ELF-1 (cell line): Measurements from ENCODE around the gene LIX1L.
A peak's percentile ranks its signal among the peaks of the same experiment; 100 is the strongest.

ENCODE experiments used
- DNase-seq: peaks from one replicate; pipeline ENCODE4 v3.0.0-alpha.2; 2016; ENCODE audit warnings: low read depth, low spot score

Gene LIX1L

GRCh38 chr1:145963265-145964019 lies 5.6 kb upstream of the LIX1L start:
- no peak for DNase-seq

GRCh38 chr1:145962157-145963102 lies 4.6 kb upstream of the LIX1L start:
- no peak for DNase-seq

- DNase-seq = peak; percentile 22
Observed at GRCh38 chr1:145961425-145962156, 3.8 kb upstream of the LIX1L start.

GRCh38 chr1:145961109-145961424 lies 3.2 kb upstream of the LIX1L start:
- no peak for DNase-seq

DNA sequence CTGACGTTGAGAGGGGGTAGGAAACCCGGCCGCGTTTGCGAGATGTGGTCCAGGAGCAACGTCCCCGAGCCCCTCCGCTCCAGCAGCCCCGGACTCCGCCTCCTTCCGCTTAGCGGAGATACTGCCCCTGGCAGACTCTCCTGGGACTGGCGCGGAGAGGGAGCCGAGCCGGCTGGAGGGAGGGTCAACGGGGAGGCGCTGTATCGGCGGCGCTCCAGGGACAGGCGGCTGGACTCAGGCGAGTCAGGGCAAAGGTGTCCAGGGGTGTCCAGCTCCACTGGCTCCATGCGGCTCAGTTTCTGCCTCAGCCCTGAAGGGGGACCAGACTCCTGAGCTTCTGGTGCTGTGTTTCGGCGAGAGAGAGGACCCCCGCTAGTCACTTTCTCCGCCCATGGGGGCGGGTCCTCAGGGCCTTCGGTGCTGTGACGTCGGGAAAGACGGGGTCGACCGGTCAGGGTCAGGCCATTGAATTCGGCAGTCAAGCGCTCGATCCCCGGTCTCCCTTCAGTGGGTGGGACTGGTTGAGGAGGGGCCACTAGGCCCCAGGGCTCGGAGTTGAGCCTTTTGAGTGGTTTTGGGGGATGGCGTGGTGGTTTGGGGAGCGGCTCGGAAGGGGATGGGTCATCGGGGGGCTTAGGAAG lies 2.8 kb upstream of the LIX1L start:
- DNase-seq = peak; percentile 86

DNA sequence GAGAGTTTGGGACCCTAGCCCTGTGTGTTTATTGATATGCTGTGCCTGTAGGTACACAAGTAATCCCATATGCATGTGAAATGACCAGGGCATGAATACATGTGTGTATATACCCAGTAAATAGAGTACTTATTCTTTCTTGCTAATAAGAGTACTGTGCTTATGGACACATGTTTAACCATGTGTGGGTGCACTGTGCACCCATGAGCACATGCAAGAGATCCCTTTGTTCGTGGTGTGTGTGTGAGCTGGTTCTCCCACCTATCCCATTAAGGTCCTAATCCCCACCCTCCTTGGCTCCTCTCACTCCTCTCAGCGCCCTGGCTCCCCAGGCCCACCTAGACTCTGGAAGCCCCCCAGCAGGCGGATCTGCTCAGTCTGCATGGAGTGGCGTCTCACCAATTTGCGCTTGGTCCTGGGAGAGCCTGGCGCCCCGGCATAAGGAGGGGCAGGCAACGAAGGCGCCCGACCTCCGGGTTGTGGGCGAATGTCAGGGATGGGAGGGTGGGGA lies 2.2 kb upstream of the LIX1L start:
- no peak for DNase-seq

DNA sequence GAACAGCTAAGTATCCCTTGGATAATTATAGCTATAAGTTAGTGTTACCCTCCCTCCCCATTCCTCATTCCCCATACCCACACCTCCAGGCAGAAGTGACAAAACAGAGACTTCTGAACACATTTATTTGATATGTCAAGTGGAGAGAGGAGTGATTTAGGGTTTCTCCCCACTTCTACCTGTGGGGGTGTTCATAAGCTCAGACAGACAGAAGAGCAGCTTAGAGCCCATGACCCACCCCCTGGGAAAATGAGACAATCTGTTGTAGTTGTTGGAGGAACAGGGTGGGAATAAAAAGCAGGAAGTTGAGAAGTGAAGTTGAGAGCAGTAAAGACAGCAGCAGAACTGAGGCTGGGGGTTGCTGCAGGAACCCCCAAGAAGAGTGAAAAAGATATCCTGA lies 1.5 kb upstream of the LIX1L start:
- DNase-seq = no peak

DNA sequence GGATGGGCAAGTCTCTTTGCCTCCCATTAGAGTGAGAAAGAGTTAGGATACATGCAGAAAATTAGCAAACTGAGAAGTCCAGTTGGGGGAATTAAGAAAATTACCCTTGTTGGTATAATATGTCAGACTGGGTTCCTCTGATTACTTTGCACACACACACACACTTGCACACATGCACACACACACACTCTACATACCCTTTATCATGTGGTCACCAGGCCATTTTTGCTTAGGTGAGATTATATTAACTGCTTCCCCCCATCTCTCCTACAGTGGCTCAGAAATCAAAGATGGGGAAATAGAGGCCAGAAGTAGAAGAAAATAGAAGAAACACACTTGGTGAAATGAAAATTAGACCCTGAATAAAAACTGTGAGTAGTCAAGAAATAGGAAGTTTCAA lies 917 bp upstream of the LIX1L start:
- no peak for DNase-seq

DNA sequence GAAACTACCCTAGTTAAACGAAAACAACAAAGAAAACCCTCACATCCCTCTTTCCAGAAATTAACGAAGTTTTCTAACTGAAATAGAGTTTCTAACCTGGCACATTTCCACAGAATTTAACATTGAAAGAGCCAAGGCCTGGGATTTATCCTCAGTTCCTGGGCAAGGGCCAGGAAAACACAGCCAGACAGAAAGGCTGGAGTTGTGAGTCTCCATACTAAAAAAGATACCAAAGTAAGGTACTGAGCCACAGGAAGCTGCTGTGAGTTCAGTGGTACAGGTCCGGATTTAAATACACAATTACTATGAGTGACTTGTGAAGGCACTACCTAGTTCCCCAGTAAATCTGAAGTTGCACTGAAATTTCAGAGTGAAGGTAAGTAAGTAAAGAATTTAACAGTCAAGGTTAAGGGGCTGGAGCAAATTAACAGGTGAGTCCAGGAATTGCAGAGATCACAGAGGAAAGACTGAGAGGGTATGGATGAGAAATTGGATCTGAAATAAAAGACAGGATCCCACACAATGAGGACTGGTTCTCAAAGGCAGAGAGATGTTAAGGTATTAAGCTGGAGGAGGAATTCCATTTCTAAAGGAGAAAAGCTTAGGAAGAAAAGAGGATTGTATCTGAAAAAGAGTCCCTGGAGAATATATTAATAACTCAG lies 905 bp downstream of the LIX1L start:
- DNase-seq = no peak

- no peak for DNase-seq
Observed at GRCh38 chr1:145956361-145956760, 1.5 kb downstream of the LIX1L start.

DNA sequence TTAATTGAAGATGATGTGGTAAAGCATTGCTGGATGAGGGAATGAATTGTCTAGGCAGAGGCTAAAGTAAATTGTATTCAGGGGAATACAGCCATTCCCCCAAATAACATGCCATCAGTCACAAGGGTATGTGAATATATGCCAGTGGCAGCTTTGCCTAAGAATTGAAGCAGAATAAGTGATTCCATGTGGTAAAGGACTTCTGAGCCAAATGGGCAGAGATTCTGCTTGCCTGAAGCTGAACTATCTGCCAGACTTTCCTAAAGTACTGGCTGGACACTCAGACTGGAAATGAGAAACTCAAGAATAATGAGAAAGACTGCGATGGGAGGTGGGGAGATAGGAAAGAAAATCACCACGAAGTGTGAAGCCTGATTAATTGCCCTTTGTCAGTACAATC lies 2.4 kb downstream of the LIX1L start:
- DNase-seq = no peak

DNA sequence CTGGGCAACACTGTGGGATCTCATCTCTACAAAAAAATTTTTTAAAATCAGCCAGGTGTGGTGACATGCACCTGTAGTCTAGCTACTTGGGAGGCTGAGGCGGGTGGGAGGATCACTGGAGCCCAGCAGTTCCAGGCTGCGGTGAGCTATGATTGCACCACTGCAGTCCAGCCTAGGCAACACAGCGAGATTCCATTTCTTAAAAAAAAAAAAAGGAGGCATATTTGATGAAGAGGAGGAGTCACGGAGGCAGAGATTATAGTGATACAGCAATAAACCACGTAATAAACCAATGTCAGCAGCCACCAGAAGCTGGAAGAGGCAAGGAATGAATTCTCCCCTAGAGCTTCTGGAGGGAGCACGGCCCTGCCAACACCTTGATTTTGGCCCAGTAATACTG lies 4.0 kb downstream of the LIX1L start:
- no peak for DNase-seq

DNA sequence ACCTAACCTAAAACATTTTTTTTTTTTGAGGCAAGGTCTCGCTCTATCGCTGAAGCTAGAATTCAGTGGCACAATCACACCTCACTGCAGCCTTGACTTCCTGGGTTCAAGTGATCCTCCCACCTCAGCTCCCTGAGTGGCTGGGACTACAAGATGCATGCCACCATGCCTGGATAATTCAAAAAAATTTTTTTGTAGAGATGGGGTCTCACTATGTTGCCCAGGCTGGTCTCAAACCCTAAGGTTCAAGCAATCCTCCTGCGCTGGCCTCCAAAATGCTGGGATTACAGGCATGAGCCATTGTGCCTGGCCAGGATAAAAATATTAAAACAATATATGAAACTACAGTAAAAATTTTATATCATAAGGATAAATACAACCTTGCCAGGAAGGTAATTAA lies 4.9 kb downstream of the LIX1L start:
- DNase-seq = no peak

GRCh38 chr1:145951526-145951925 lies 6.3 kb downstream of the LIX1L start:
- DNase-seq = no peak

DNA sequence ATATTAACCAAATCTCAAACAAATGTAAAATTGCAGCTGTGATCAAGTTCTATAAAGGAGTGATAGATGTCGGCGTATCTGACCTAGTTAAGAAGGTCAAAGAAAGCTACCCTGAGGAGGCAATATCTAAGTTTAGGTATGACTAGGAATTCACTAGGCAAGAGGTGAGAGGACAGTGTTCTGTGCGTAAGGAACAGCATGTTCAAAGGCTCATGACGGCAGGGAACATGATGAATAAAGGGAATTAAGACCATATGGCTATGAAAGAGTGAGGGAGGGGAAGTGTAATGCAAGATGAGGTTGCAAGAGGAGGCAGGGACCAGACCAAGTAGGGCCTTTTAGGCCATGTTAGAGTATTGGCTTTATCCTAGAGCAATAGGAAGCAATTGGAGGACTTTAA lies 8.6 kb downstream of the LIX1L start:
- DNase-seq = no peak

- peak; percentile 27 for DNase-seq
Observed at GRCh38 chr1:145947551-145947950, 10.3 kb downstream of the LIX1L start.

GRCh38 chr1:145946477-145946986 lies 11.3 kb downstream of the LIX1L start:
- DNase-seq = no peak

DNA sequence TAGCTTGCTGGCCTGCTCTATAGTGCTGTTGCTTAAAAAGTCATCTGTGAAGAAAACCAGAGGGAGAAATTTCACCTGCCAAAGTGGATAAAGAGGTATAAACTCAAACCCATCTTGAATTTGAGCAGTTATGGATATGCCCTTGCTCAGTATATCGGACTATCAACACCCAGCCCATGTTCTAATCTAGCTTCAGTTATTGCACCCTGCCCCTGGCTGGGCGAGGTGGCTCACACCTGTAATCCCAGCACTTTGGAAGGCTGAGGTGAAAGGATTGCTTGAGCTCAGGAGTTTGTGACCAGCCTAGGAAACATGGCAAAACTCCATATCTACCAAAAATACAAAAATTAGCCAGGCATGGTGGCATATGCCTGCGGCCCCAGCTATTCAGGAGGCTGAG lies 13.3 kb downstream of the LIX1L start:
- DNase-seq = no peak

DNA sequence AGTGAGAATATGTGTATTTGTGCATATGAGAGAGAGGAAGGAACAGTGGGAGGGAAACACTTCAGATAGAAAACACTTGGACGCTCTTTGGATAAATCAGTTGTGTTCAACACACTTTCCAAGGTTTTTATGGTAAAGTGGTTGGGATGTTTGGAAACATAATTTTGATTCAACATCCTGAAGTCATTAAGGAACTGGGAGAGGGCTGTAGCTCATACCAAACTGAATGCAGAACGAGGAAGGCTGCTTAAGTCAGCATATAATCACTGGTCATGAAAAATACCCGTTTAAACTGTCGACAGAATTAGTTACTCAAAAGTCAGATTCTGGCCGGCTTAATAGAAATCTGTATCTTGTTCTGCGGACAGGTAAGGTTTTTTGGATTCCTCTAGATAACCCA lies 14.9 kb downstream of the LIX1L start:
- DNase-seq = no peak

GRCh38 chr1:145942405-145942804 lies 15.4 kb downstream of the LIX1L start:
- no peak for DNase-seq

GRCh38 chr1:145937436-145937835 lies 20.4 kb downstream of the LIX1L start:
- no peak for DNase-seq
